ENCODE measurements around the gene PCYT1B. TPM values are rescaled to one million over a fixed set of nuclear protein-coding genes. Genes with fewer than 3 reads are reported as not detected.
"Not testable (repeated sequence)": the region's sequence is repeated elsewhere in the genome, so short reads cannot be mapped to it uniquely, and the experiment has no call there.

PCYT1B gene
- total RNA-seq, 2 donors from 2014 or later: not detected

GRCh38 chrX:24659646-24660045 is 12.5 kb upstream of the PCYT1B start:
- no peak for DNase-seq (ENCODE audit: low spot score)
- no peaks in the 10 kb centered on the region for H3K36me3 Mint-ChIP-seq
- no peak for ATAC-seq
- no peak overlapping the region for H3K27ac Mint-ChIP-seq
- no peaks in the 10 kb centered on the region for H3K9me3 Mint-ChIP-seq
- H3K27me3 Mint-ChIP-seq: peaks cover 6 to 7% of the 10 kb centered on the region in 2 donors
- no peaks in the 10 kb centered on the region for H3K4me1 Mint-ChIP-seq (ENCODE audit: low read depth in 2 of 2)
- H3K4me3 Mint-ChIP-seq: no peak overlapping the region

GRCh38 chrX:24659106-24659505 is 12.0 kb upstream of the PCYT1B start:
- Mint-ChIP-seq H3K27ac (no peak overlapping the region), H3K9me3 (no peaks in the 10 kb centered on the region)
- DNase-seq (ENCODE audit: low spot score): no peak

GRCh38 chrX:24658421-24658820 is 11.3 kb upstream of the PCYT1B start:
- DNase-seq (ENCODE audit: low spot score) (no peak), ATAC-seq (no peak)
- H3K4me1 Mint-ChIP-seq (ENCODE audit: low read depth in 2 of 2): no peaks in the 10 kb centered on the region
- no peak overlapping the region for H3K4me3 Mint-ChIP-seq
- no peak overlapping the region for H3K27ac Mint-ChIP-seq
- H3K36me3 Mint-ChIP-seq: no peaks in the 10 kb centered on the region
- H3K9me3 Mint-ChIP-seq: no peaks in the 10 kb centered on the region
- peaks cover 6 to 7% of the 10 kb centered on the region in 2 donors for H3K27me3 Mint-ChIP-seq

More at GRCh38 chrX:24659106-24659505, 12.0 kb upstream of the PCYT1B start:
- Mint-ChIP-seq H3K4me1 (ENCODE audit: low read depth in 2 of 2) (no peaks in the 10 kb centered on the region), H3K36me3 (no peaks in the 10 kb centered on the region), H3K27me3 (peaks cover 6 to 7% of the 10 kb centered on the region in 2 donors), H3K4me3 (no peak overlapping the region)
- no peak for ATAC-seq

GRCh38 chrX:24657671-24658386 is 10.7 kb upstream of the PCYT1B start:
- H3K9me3 Mint-ChIP-seq: no peaks in the 10 kb centered on the region
- no peak for ATAC-seq
- no peak overlapping the region for H3K27ac Mint-ChIP-seq
- no peaks in the 10 kb centered on the region for H3K4me1 Mint-ChIP-seq (ENCODE audit: low read depth in 2 of 2)
- H3K27me3 Mint-ChIP-seq: peaks cover 6 to 7% of the 10 kb centered on the region in 2 donors
- no peak for DNase-seq (ENCODE audit: low spot score)
- no peaks in the 10 kb centered on the region for H3K36me3 Mint-ChIP-seq
- H3K4me3 Mint-ChIP-seq: no peak overlapping the region

GRCh38 chrX:24655679-24656078 is 8.5 kb upstream of the PCYT1B start:
- H3K36me3 Mint-ChIP-seq; H3K4me1 Mint-ChIP-seq (ENCODE audit: low read depth in 2 of 2); DNase-seq (ENCODE audit: low spot score); H3K4me3 Mint-ChIP-seq; H3K27me3 Mint-ChIP-seq; ATAC-seq; H3K27ac Mint-ChIP-seq; H3K9me3 Mint-ChIP-seq: not testable (repeated sequence)

- Mint-ChIP-seq H3K27ac (no peak overlapping the region), H3K9me3 (no peaks in the 10 kb centered on the region), H3K27me3 (peaks cover 10 to 20% of the 10 kb centered on the region in 2 donors), H3K4me3 (no peak overlapping the region), H3K36me3 (no peaks in the 10 kb centered on the region), H3K4me1 (ENCODE audit: low read depth in 2 of 2) (peaks cover 9 to 13% of the 10 kb centered on the region in 2 donors)
- DNase-seq (ENCODE audit: low spot score) (no peak), ATAC-seq (no peak)
Observed at GRCh38 chrX:24651783-24652182, 4.6 kb upstream of the PCYT1B start.

GRCh38 chrX:24648495-24648894 is 1.3 kb upstream of the PCYT1B start:
- H3K36me3 Mint-ChIP-seq: no peaks in the 10 kb centered on the region
- peaks cover 10 to 20% of the 10 kb centered on the region in 2 donors for H3K27me3 Mint-ChIP-seq
- DNase-seq (ENCODE audit: low spot score): no peak
- H3K4me1 Mint-ChIP-seq (ENCODE audit: low read depth in 2 of 2): peaks cover 10 to 15% of the 10 kb centered on the region in 2 donors
- H3K9me3 Mint-ChIP-seq: no peaks in the 10 kb centered on the region
- no peak overlapping the region for H3K27ac Mint-ChIP-seq
- no peak for ATAC-seq
- H3K4me3 Mint-ChIP-seq: no peak overlapping the region

GRCh38 chrX:24646745-24647182 is 383 bp downstream of the PCYT1B start:
- DNase-seq (ENCODE audit: low spot score) (no peak), ATAC-seq (peak in 1 of 2 donors; percentile 39)
- H3K4me1 Mint-ChIP-seq (ENCODE audit: low read depth in 2 of 2): peaks cover 10 to 15% of the 10 kb centered on the region in 2 donors
- H3K27ac Mint-ChIP-seq: peak overlapping the region; percentile 18 to 27
- peaks cover 10 to 19% of the 10 kb centered on the region in 2 donors for H3K27me3 Mint-ChIP-seq
- no peaks in the 10 kb centered on the region for H3K36me3 Mint-ChIP-seq
- no peaks in the 10 kb centered on the region for H3K9me3 Mint-ChIP-seq
- peak overlapping the region; percentile 82 for H3K4me3 Mint-ChIP-seq

GRCh38 chrX:24646006-24646405 is 1.1 kb downstream of the PCYT1B start:
- Mint-ChIP-seq H3K4me3 (peak overlapping the region; percentile 4), H3K4me1 (ENCODE audit: low read depth in 2 of 2) (peaks cover 10 to 15% of the 10 kb centered on the region in 2 donors), H3K27me3 (peaks cover 10 to 18% of the 10 kb centered on the region in 2 donors), H3K9me3 (no peaks in the 10 kb centered on the region), H3K27ac (no peak overlapping the region), H3K36me3 (no peaks in the 10 kb centered on the region)
- no peak for DNase-seq (ENCODE audit: low spot score)
- no peak for ATAC-seq

- no peaks in the 10 kb centered on the region for H3K9me3 Mint-ChIP-seq
- DNase-seq (ENCODE audit: low spot score) (no peak), ATAC-seq (no peak)
- peaks cover 13 to 17% of the 10 kb centered on the region in 2 donors for H3K27me3 Mint-ChIP-seq
- no peak overlapping the region for H3K4me3 Mint-ChIP-seq
- no peak overlapping the region for H3K27ac Mint-ChIP-seq
- H3K36me3 Mint-ChIP-seq: no peaks in the 10 kb centered on the region
- peaks cover 10 to 15% of the 10 kb centered on the region in 2 donors for H3K4me1 Mint-ChIP-seq (ENCODE audit: low read depth in 2 of 2)
Observed at GRCh38 chrX:24643116-24643515, 4.0 kb downstream of the PCYT1B start.

- no peak for DNase-seq (ENCODE audit: low spot score)
- no peak overlapping the region for H3K27ac Mint-ChIP-seq
- no peak overlapping the region for H3K4me3 Mint-ChIP-seq
- H3K36me3 Mint-ChIP-seq: no peaks in the 10 kb centered on the region
- no peaks in the 10 kb centered on the region for H3K9me3 Mint-ChIP-seq
- no peaks in the 10 kb centered on the region for H3K4me1 Mint-ChIP-seq (ENCODE audit: low read depth in 2 of 2)
- H3K27me3 Mint-ChIP-seq: peaks cover 16 to 19% of the 10 kb centered on the region in 2 donors
- no peak for ATAC-seq
Observed at GRCh38 chrX:24629701-24630100, 17.4 kb downstream of the PCYT1B start.

GRCh38 chrX:24619647-24620046 is 27.5 kb downstream of the PCYT1B start:
- no peak for ATAC-seq
- Mint-ChIP-seq H3K27me3 (peaks cover 0 to 15% of the 10 kb centered on the region in 2 donors), H3K9me3 (no peaks in the 10 kb centered on the region), H3K36me3 (no peaks in the 10 kb centered on the region), H3K4me1 (ENCODE audit: low read depth in 2 of 2) (no peaks in the 10 kb centered on the region), H3K27ac (no peak overlapping the region), H3K4me3 (no peak overlapping the region)
- DNase-seq (ENCODE audit: low spot score): no peak

- Mint-ChIP-seq H3K27me3 (peaks cover 9 to 10% of the 10 kb centered on the region in 2 donors), H3K27ac (peak overlapping the region in 1 of 2 donors; percentile 25), H3K36me3 (no peaks in the 10 kb centered on the region), H3K4me1 (ENCODE audit: low read depth in 2 of 2) (no peaks in the 10 kb centered on the region), H3K4me3 (no peak overlapping the region), H3K9me3 (no peaks in the 10 kb centered on the region)
- ATAC-seq (no peak), DNase-seq (ENCODE audit: low spot score) (no peak)
Observed at GRCh38 chrX:24610516-24610915, 36.6 kb downstream of the PCYT1B start.

- DNase-seq (ENCODE audit: low spot score) (no peak), ATAC-seq (no peak)
- peaks cover 9 to 19% of the 10 kb centered on the region in 2 donors for H3K27me3 Mint-ChIP-seq
- H3K4me3 Mint-ChIP-seq: no peak overlapping the region
- H3K4me1 Mint-ChIP-seq (ENCODE audit: low read depth in 2 of 2): no peaks in the 10 kb centered on the region
- no peaks in the 10 kb centered on the region for H3K36me3 Mint-ChIP-seq
- H3K9me3 Mint-ChIP-seq: no peaks in the 10 kb centered on the region
- no peak overlapping the region for H3K27ac Mint-ChIP-seq
Observed at GRCh38 chrX:24607616-24608015, 39.5 kb downstream of the PCYT1B start.

Measured in natural killer cell treated with Interleukin-12 subunit alpha and Interleukin-12 subunit beta and Interleukin-15 and Interleukin-18, amount 100 ng/mL, for 72 hours (primary cell).